Thymus (tissue), 11 donors: ENCODE results near the gene LIPJ. TPM values are rescaled to one million over a fixed set of nuclear protein-coding genes. Genes with fewer than 3 reads are reported as not detected.
A peak's percentile ranks its signal among the peaks of the same experiment; 100 is the strongest.

Source experiments
- DNase-seq, 9 donors: peaks; one replicate each; pipeline ENCODE4 v3.0.0-alpha.2; 2013; ENCODE audit warnings: low spot score in 9 of 9, low read depth in 6 of 9, missing footprints in 1 of 9
- H3K27ac ChIP-seq, 2 donors: one replicate each; pipeline ENCODE4 v1.5.1; 2013; ENCODE audit warnings: control low read depth in 1 of 2, low read depth in 1 of 2, low read length in 1 of 2, mild to moderate bottlenecking in 1 of 2, moderate library complexity in 1 of 2
- H3K27me3 ChIP-seq, 2 donors: one replicate each; pipeline ENCODE4 v1.5.1; 2013; ENCODE audit warnings: low read length in 1 of 2; ENCODE audit not compliant: control insufficient read depth in 2 of 2, insufficient read depth in 1 of 2
- H3K36me3 ChIP-seq, 2 donors: one replicate each; pipeline ENCODE4 v1.5.1; 2013; ENCODE audit warnings: low read length in 1 of 2, mild to moderate bottlenecking in 1 of 2, moderate library complexity in 1 of 2; ENCODE audit not compliant: control insufficient read depth in 2 of 2, insufficient read depth in 2 of 2
- H3K4me1 ChIP-seq, 2 donors: one replicate each; pipeline ENCODE4 v1.5.1; 2013; ENCODE audit warnings: low read length in 2 of 2; ENCODE audit not compliant: control insufficient read depth in 2 of 2, insufficient read depth in 2 of 2
- H3K4me3 ChIP-seq, 2 donors: one replicate each; pipeline ENCODE4 v1.5.1; 2013; ENCODE audit warnings: low read length in 2 of 2, control low read depth in 1 of 2, mild to moderate bottlenecking in 1 of 2
- H3K9me3 ChIP-seq, 2 donors: one replicate each; pipeline ENCODE4 v1.5.1; 2013; ENCODE audit warnings: low read length in 1 of 2, mild to moderate bottlenecking in 1 of 2; ENCODE audit not compliant: control insufficient read depth in 2 of 2, insufficient read depth in 1 of 2
- WGBS: extraction: QIAGEN DNeasy Blood & Tissue Kit; methylation state at CpG from one replicate; pipeline ENCODE4 v1.1.7; 2013; 5-methylcytosine and 5-hydroxymethylcytosine counted together
- polyA plus RNA-seq: library from polyadenylated mRNA; stranded (reverse); fragments of 200-250 nt; gene quantifications from one replicate; pipeline ENCODE4 v1.2.3, GENCODE V29; 2013
- total RNA-seq: library from RNA; stranded (reverse); fragments of 120-200 nt; gene quantifications from one replicate; pipeline ENCODE4 v1.2.4, GENCODE V29; 2013
- donor health status: healthy.

LIPJ gene
- total and polyA plus RNA-seq, 2 donors: 0.42 to 0.66 TPM

GRCh38 chr10:88583584-88583957 lies 3.0 kb upstream of the LIPJ start:
- no peaks in the 10 kb centered on the region for H3K36me3 ChIP-seq
- no peaks in the 10 kb centered on the region for H3K9me3 ChIP-seq
- DNase-seq: peak in 1 of 9 donors; percentile 6
- WGBS: 57% methylated on average over 7 of the region's 7 CpGs
- H3K27ac ChIP-seq: peak overlapping the region; percentile 85 to 87
- H3K27me3 ChIP-seq: no peaks in the 10 kb centered on the region
- H3K4me1 ChIP-seq: peaks cover 0 to 5% of the 10 kb centered on the region in 2 donors
- peak overlapping the region; percentile 78 to 90 for H3K4me3 ChIP-seq

- no peak overlapping the region for H3K4me3 ChIP-seq
- WGBS: 100% methylated on average over 1 of the region's 1 CpG
- DNase-seq: no peak
- H3K4me1 ChIP-seq: no peaks in the 10 kb centered on the region
- no peaks in the 10 kb centered on the region for H3K27me3 ChIP-seq
- no peaks in the 10 kb centered on the region for H3K36me3 ChIP-seq
- H3K9me3 ChIP-seq: no peaks in the 10 kb centered on the region
- no peak overlapping the region for H3K27ac ChIP-seq
Observed at GRCh38 chr10:88592381-88592780, 5.8 kb downstream of the LIPJ start.

DNA sequence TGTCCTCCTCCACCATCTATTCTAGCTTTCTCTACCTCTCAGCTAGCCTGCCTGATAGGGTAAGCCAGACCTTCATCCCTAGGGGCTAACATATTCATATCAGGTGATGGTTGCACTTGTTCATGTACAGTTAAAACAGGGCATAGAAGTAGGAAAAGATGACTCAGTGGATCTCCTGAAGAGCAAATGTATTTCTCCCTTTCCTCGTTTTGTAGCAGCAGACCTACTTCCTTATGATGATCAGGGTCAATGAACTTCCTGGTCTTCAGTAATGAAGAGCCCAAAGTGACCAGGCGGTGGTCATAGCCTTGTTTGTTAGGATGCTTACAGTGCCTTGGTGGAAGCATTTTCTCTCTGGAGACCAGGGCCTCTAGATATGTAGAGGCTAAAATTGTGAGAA lies 6.3 kb downstream of the LIPJ start:
- no peak for DNase-seq
- H3K4me1 ChIP-seq: no peaks in the 10 kb centered on the region
- no peak overlapping the region for H3K27ac ChIP-seq
- no peak overlapping the region for H3K4me3 ChIP-seq
- H3K27me3 ChIP-seq: no peaks in the 10 kb centered on the region
- 100% methylated on average over 2 of the region's 2 CpGs for WGBS
- no peaks in the 10 kb centered on the region for H3K36me3 ChIP-seq
- H3K9me3 ChIP-seq: no peaks in the 10 kb centered on the region

GRCh38 chr10:88594482-88594881 lies 7.9 kb downstream of the LIPJ start:
- Histone ChIP-seq H3K4me3 (no peak overlapping the region), H3K36me3 (no peaks in the 10 kb centered on the region), H3K27me3 (no peaks in the 10 kb centered on the region), H3K4me1 (no peaks in the 10 kb centered on the region), H3K9me3 (no peaks in the 10 kb centered on the region), H3K27ac (no peak overlapping the region)
- WGBS: 98% methylated on average over 1 of the region's 1 CpG
- DNase-seq: no peak

DNA sequence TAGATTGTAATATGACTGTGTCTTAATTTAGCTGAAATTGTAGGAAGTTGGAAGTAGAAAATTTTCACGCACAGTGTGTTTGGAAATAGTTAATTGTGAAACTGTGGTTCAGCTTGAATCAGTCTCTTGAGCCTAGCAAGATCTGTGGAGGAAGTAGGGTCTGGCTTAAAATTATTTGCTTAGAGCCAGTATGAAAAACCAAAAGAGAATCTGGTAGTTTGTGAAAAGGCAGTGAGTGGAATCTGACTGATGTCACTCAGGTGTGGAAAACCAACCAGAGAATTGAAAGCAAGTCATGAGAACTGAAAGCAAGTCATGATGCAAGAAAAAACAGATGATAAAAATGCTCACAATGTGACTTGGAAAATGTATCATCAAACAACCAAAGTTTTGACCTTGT lies 11.5 kb downstream of the LIPJ start:
- Histone ChIP-seq H3K9me3 (no peaks in the 10 kb centered on the region), H3K27ac (no peak overlapping the region), H3K36me3 (no peaks in the 10 kb centered on the region), H3K4me3 (no peak overlapping the region), H3K4me1 (no peaks in the 10 kb centered on the region), H3K27me3 (no peaks in the 10 kb centered on the region)
- 88% methylated on average over 1 of the region's 1 CpG for WGBS
- DNase-seq: peak in 1 of 9 donors; percentile 10

DNA sequence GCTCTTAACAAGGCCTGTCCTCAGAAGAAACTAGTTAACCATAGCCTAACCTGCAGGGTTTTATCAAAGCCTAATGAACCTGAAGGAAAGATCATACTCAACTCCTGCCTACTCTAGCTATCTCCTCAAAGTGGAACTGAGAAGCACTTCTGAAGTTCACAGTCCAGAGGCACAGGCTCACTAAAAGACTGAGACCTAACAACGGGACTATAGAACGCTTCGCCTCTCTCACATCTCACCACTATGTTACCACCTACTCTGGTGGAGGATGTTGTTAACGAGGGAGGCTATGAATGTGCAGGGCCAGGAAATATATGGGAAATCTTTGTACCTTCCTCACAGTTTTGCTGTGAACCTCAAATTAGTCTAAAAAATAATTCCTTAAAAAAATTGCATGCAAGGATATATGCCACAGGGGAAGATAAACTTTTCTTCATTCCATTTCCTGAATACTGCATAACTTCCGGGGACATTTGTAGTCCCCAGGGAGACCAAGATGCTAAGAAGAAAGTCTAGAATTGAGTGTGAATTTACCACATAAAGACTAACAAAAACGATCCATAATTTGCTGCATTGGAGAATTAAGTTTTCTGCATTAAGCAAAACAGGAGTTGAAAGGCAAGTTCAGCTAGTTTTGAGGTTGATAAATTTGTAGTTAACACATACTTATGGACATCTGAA lies 21.6 kb downstream of the LIPJ start:
- WGBS: 96% methylated on average over 6 of the region's 6 CpGs
- no peak overlapping the region for H3K27ac ChIP-seq
- no peaks in the 10 kb centered on the region for H3K4me1 ChIP-seq
- no peaks in the 10 kb centered on the region for H3K27me3 ChIP-seq
- DNase-seq: no peak
- H3K36me3 ChIP-seq: no peaks in the 10 kb centered on the region
- no peak overlapping the region for H3K4me3 ChIP-seq
- H3K9me3 ChIP-seq: no peaks in the 10 kb centered on the region

DNA sequence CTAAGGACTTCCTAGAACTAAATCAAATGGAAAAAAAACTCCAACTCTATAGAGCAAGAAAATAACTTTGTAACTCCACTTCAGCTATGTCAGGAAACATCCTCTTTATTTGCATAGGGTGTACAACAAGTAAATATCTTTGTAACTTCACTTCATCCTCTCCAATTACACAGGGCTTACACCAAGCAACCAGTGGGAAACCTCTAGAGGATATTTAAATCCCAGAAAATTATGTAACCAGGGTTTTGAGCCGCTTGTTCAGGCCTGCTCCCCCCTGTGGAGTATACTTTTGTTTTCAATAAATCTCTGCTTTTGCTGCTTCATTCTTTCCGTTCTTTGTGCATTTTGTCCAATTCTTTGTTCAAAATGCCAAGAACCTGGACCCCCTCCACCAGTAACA lies 22.2 kb downstream of the LIPJ start:
- no peak for DNase-seq
- Histone ChIP-seq H3K4me1 (no peaks in the 10 kb centered on the region), H3K4me3 (no peak overlapping the region), H3K27me3 (no peaks in the 10 kb centered on the region), H3K9me3 (no peaks in the 10 kb centered on the region), H3K27ac (no peak overlapping the region), H3K36me3 (no peaks in the 10 kb centered on the region)
- 98% methylated on average over 2 of the region's 2 CpGs for WGBS

- DNase-seq: no peak
Observed at GRCh38 chr10:88616250-88616977, 29.9 kb downstream of the LIPJ start.

GRCh38 chr10:88617772-88618300 lies 31.3 kb downstream of the LIPJ start:
- no peaks in the 10 kb centered on the region for H3K27me3 ChIP-seq
- WGBS: 93% methylated on average over 1 of the region's 1 CpG

More at GRCh38 chr10:88616250-88616977, 29.9 kb downstream of the LIPJ start:
- H3K4me3 ChIP-seq: no peak overlapping the region
- 96% methylated on average over 18 of the region's 18 CpGs for whole genome bisulfite sequencing
- H3K9me3 ChIP-seq: no peaks in the 10 kb centered on the region
- H3K27me3 ChIP-seq: no peaks in the 10 kb centered on the region
- no peaks in the 10 kb centered on the region for H3K4me1 ChIP-seq
- H3K36me3 ChIP-seq: no peaks in the 10 kb centered on the region
- no peak overlapping the region for H3K27ac ChIP-seq

More at GRCh38 chr10:88617772-88618300, 31.3 kb downstream of the LIPJ start:
- Histone ChIP-seq H3K4me1 (no peaks in the 10 kb centered on the region), H3K36me3 (no peaks in the 10 kb centered on the region), H3K9me3 (no peaks in the 10 kb centered on the region), H3K4me3 (no peak overlapping the region), H3K27ac (no peak overlapping the region)
- DNase-seq: no peak
